ENCODE results near the gene FAM234B. TPM values are rescaled to one million over a fixed set of nuclear protein-coding genes. Genes with fewer than 3 reads are reported as not detected.

The FAM234B gene
- total and polyA plus RNA-seq, 2 donors from 2014 or later = 9.6 TPM

DNA sequence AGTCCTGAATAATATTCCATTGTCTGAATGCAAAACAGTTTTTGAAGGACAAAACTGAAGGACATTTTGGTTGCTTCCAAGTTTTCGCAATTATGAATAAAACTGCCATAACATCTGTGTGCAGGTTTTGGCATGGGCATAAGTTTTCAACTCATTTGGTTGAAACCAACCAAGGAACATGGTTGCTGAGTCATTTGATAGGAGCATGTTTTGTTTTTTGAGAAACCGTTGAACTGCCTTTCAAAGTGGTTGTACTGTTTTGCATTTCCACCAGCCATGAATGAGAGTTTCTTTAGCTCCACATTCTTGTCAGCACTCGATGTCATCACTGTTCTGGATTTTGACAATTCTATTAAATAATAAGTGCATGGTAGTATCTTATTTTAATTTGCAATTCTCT is 82.3 kb downstream of the FAM234B start:
- peaks cover 0 to 10% (median 0%) of the 10 kb centered on the region in 3 donors for H3K4me1 ChIP-seq (ENCODE audit: control insufficient read depth in 2 of 3, insufficient read depth in 2 of 3, low read depth in 1 of 3, low read length in 3 of 3)
- FAIRE-seq = no peak
- TF ChIP-seq CTCF (IDR thresholded peaks at IDR 0.05; ENCODE audit: borderline replicate concordance, extremely low read depth, insufficient read depth) = no peak
- no peaks in the 10 kb centered on the region for H3K27me3 ChIP-seq (ENCODE audit: control insufficient read depth, insufficient read depth, low read length)
- intact Hi-C loops (cut with DNase I) = no loop called here
- H3K4me3 ChIP-seq (ENCODE audit: low read length in 3 of 3) = no peak overlapping the region
- H3K27ac ChIP-seq (ENCODE audit: low read depth in 2 of 2, low read length in 2 of 2) = no peak overlapping the region
- DNase-seq = no peak
- H3K36me3 ChIP-seq (ENCODE audit: control insufficient read depth in 2 of 3, insufficient read depth in 3 of 3, low read length in 3 of 3) = no peaks in the 10 kb centered on the region
- H3K9ac ChIP-seq (ENCODE audit: low read length in 3 of 3) = no peak overlapping the region
- H3K9me3 ChIP-seq (ENCODE audit: control insufficient read depth in 2 of 3, insufficient read depth in 1 of 3, low read length in 3 of 3) = no peaks in the 10 kb centered on the region

DNA sequence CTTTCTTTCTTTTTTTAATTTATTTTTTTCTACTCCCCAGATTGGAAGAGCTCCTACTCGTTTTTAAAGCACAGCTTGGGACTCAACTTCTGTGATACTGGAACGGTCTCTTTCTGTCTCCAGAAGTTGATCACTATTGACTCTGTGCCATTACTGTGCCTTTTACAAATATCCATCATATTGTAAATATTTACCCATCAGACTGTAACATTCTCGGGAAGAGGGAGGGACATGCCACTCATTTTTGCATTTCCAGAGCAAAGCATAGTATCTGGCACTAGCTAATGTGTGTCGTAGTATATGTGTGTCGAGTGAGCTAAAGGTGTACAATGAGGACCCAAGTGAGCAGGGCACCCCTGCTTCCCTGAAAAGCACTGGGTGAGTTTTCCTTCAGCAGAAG is 83.3 kb downstream of the FAM234B start:
- Histone ChIP-seq H3K27ac (ENCODE audit: low read depth in 2 of 2, low read length in 2 of 2) (no peak overlapping the region), H3K9ac (ENCODE audit: low read length in 3 of 3) (no peak overlapping the region), H3K36me3 (ENCODE audit: control insufficient read depth in 2 of 3, insufficient read depth in 3 of 3, low read length in 3 of 3) (no peaks in the 10 kb centered on the region), H3K4me1 (ENCODE audit: control insufficient read depth in 2 of 3, insufficient read depth in 2 of 3, low read depth in 1 of 3, low read length in 3 of 3) (peaks cover 0 to 10% (median 0%) of the 10 kb centered on the region in 3 donors), H3K9me3 (ENCODE audit: control insufficient read depth in 2 of 3, insufficient read depth in 1 of 3, low read length in 3 of 3) (no peaks in the 10 kb centered on the region), H3K27me3 (ENCODE audit: control insufficient read depth, insufficient read depth, low read length) (no peaks in the 10 kb centered on the region), H3K4me3 (ENCODE audit: low read length in 3 of 3) (no peak overlapping the region)
- no peak for DNase-seq
- no peak for TF ChIP-seq CTCF (IDR thresholded peaks at IDR 0.05; ENCODE audit: borderline replicate concordance, extremely low read depth, insufficient read depth)
- FAIRE-seq = no peak
- intact Hi-C loops (cut with DNase I) = no loop called here

- DNase-seq = no peak
- H3K27ac ChIP-seq (ENCODE audit: low read depth in 2 of 2, low read length in 2 of 2) = no peak overlapping the region
- H3K9ac ChIP-seq (ENCODE audit: low read length in 3 of 3) = no peak overlapping the region
- no peaks in the 10 kb centered on the region for H3K9me3 ChIP-seq (ENCODE audit: control insufficient read depth in 2 of 3, insufficient read depth in 1 of 3, low read length in 3 of 3)
- no peaks in the 10 kb centered on the region for H3K27me3 ChIP-seq (ENCODE audit: control insufficient read depth, insufficient read depth, low read length)
- H3K4me3 ChIP-seq (ENCODE audit: low read length in 3 of 3) = no peak overlapping the region
- H3K4me1 ChIP-seq (ENCODE audit: control insufficient read depth in 2 of 3, insufficient read depth in 2 of 3, low read depth in 1 of 3, low read length in 3 of 3) = peaks cover 0 to 10% (median 0%) of the 10 kb centered on the region in 3 donors
- TF ChIP-seq CTCF (IDR thresholded peaks at IDR 0.05; ENCODE audit: borderline replicate concordance, extremely low read depth, insufficient read depth) = no peak
- no peak for FAIRE-seq
- H3K36me3 ChIP-seq (ENCODE audit: control insufficient read depth in 2 of 3, insufficient read depth in 3 of 3, low read length in 3 of 3) = no peaks in the 10 kb centered on the region
- intact Hi-C loops (cut with DNase I) = no loop called here
Measured at GRCh38 chr12:13128291-13128965, 84.2 kb downstream of the FAM234B start.

DNA sequence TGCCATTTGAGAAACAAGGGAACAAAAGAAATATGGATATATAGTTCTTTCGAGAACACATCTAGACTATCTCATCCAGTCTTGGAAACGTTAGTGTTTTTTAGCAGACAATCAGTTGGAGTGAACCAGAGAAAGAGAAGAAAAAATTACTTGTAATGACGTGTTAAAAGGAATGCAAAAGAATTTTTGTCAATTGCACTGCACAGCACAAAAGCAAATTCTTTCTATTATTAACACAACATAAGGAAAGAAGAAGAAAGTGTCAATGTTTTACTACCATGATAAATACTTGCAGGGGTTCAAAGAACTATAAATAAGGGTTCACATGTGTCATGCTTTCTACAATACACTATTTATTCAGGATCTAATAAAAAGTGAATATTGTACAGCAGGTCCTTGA is 86.8 kb downstream of the FAM234B start:
- H3K27ac ChIP-seq (ENCODE audit: low read depth in 2 of 2, low read length in 2 of 2) = no peak overlapping the region
- no peaks in the 10 kb centered on the region for H3K36me3 ChIP-seq (ENCODE audit: control insufficient read depth in 2 of 3, insufficient read depth in 3 of 3, low read length in 3 of 3)
- no peak for TF ChIP-seq CTCF (IDR thresholded peaks at IDR 0.05; ENCODE audit: borderline replicate concordance, extremely low read depth, insufficient read depth)
- DNase-seq (peak in 1 of 5 donors; percentile 31), FAIRE-seq (no peak)
- intact Hi-C loops (cut with DNase I) = no loop called here
- no peaks in the 10 kb centered on the region for H3K9me3 ChIP-seq (ENCODE audit: control insufficient read depth in 2 of 3, insufficient read depth in 1 of 3, low read length in 3 of 3)
- H3K4me1 ChIP-seq (ENCODE audit: control insufficient read depth in 2 of 3, insufficient read depth in 2 of 3, low read depth in 1 of 3, low read length in 3 of 3) = peaks cover 0 to 12% (median 8%) of the 10 kb centered on the region in 3 donors
- H3K27me3 ChIP-seq (ENCODE audit: control insufficient read depth, insufficient read depth, low read length) = no peaks in the 10 kb centered on the region
- no peak overlapping the region for H3K4me3 ChIP-seq (ENCODE audit: low read length in 3 of 3)
- H3K9ac ChIP-seq (ENCODE audit: low read length in 3 of 3) = no peak overlapping the region
